GM12873 (cell line): ENCODE measurements around the gene CD52.

Experiments used
- CTCF ChIP-seq: IDR thresholded peaks from 2 replicates; pipeline ENCODE4 v1.5.1; 2012; ENCODE audit warnings: low read depth, mild to moderate bottlenecking, moderate library complexity, low read length, control low read depth; ENCODE audit not compliant: insufficient read depth; ENCODE audit errors: missing control alignments

CD52 gene

GRCh38 chr1:26281971-26282370, 35.8 kb upstream of the CD52 start:
- TF ChIP-seq CTCF = no peak

GRCh38 chr1:26282401-26282918, 35.3 kb upstream of the CD52 start:
- no peak for TF ChIP-seq CTCF

- TF ChIP-seq CTCF = no peak
Measured at GRCh38 chr1:26283279-26283853, 34.4 kb upstream of the CD52 start.

GRCh38 chr1:26283871-26284596, 33.7 kb upstream of the CD52 start:
- no peak for TF ChIP-seq CTCF

GRCh38 chr1:26284597-26285347, 33.0 kb upstream of the CD52 start:
- peak; percentile 95 for TF ChIP-seq CTCF

GRCh38 chr1:26285366-26286063, 32.2 kb upstream of the CD52 start:
- TF ChIP-seq CTCF = peak; percentile 67

GRCh38 chr1:26286064-26286416, 31.7 kb upstream of the CD52 start:
- no peak for TF ChIP-seq CTCF
